H1 (cell line): ENCODE measurements around the gene CFAP97. TPM values are rescaled to one million over a fixed set of nuclear protein-coding genes. Genes with fewer than 3 reads are reported as not detected.

Experiments used
- CTCF ChIA-PET: fragments of 300-600 bp; sonication (Branson Sonifier 250); formaldehyde crosslinking; loops from one replicate; lab custom pipeline; 2021; ENCODE audit not compliant: partially characterized antibody; lab: Charles Lee
- POLR2A ChIA-PET: fragments of 300-600 bp; sonication (Branson Sonifier 250); formaldehyde crosslinking; loops from one replicate; lab custom pipeline; 2021; ENCODE audit warnings: inconsistent platforms; ENCODE audit not compliant: partially characterized antibody; lab: Charles Lee
- DNase-seq, 2 experiments: peaks; one replicate each; pipeline versions ENCODE4 v3.0.0 to v3.0.0-alpha.2; 2010 to 2022; ENCODE audit warnings: low spot score in 2 of 2, low read depth in 1 of 2, mixed read lengths in 1 of 2
- FAIRE-seq: peaks from 2 replicates; lab custom pipeline; 2011; peaks lifted over from hg19 to GRCh38; lab: Jason Lieb, UNC
- H2AFZ ChIP-seq: 2 replicates; pipeline ENCODE4 v1.8.1; 2012; ENCODE audit warnings: low read length, inconsistent platforms
- H2AK5ac ChIP-seq: 2 replicates; pipeline ENCODE4 v1.6.1; 2013; ENCODE audit warnings: low read depth, low read length
- H2BK120ac ChIP-seq: replicated peaks from 2 replicates; pipeline ENCODE3; 2013; ENCODE audit warnings: low read depth, low read length, inconsistent platforms
- H2BK12ac ChIP-seq: 2 replicates; pipeline ENCODE4 v1.6.1; 2013; ENCODE audit warnings: low read depth, low read length
- H2BK15ac ChIP-seq: 2 replicates; pipeline ENCODE4 v1.6.1; 2013; ENCODE audit warnings: low read length
- H2BK20ac ChIP-seq: 2 replicates; pipeline ENCODE4 v1.6.1; 2013; ENCODE audit warnings: low read length
- H2BK5ac ChIP-seq: 2 replicates; pipeline ENCODE4 v1.6.1; 2013; ENCODE audit warnings: low read depth, low read length
- H3K14ac ChIP-seq: 2 replicates; pipeline ENCODE4 v1.6.1; 2013; ENCODE audit warnings: inconsistent platforms; ENCODE audit not compliant: insufficient read length
- H3K18ac ChIP-seq: 2 replicates; pipeline ENCODE4 v1.6.1; 2013; ENCODE audit warnings: low read length; ENCODE audit errors: extremely low read depth
- H3K23ac ChIP-seq: 2 replicates; pipeline ENCODE4 v1.6.1; 2013; ENCODE audit warnings: inconsistent platforms; ENCODE audit not compliant: insufficient read length
- H3K23me2 ChIP-seq: 2 replicates; pipeline ENCODE4 v1.6.1; 2013; ENCODE audit warnings: low read depth, low read length
- H3K27ac ChIP-seq: 2 replicates; pipeline ENCODE4 v1.6.1; 2011; ENCODE audit warnings: low read depth, low read length, inconsistent platforms
- H3K27me3 ChIP-seq, 4 experiments: replicated peaks in 1 of 4; 1 replicate in 1 of 4; 2 replicates in 3 of 4; pipeline versions ENCODE4 v1.6.1 to v1.8.1; 2011 to 2013; ENCODE audit warnings: low read length in 3 of 4, mild to moderate bottlenecking in 3 of 4, inconsistent platforms in 2 of 4, mixed read lengths in 2 of 4, moderate library complexity in 1 of 4; ENCODE audit not compliant: control insufficient read depth in 3 of 4, insufficient read depth in 3 of 4; ENCODE audit errors: extremely low read depth in 1 of 4
- H3K36me3 ChIP-seq, 4 experiments: 2 replicates each; pipeline versions ENCODE4 v1.6.1 to v1.8.1; 2011 to 2013; ENCODE audit warnings: mild to moderate bottlenecking in 4 of 4, low read length in 3 of 4, moderate library complexity in 2 of 4, control low read depth in 1 of 4, inconsistent platforms in 1 of 4; ENCODE audit not compliant: insufficient read depth in 4 of 4, control insufficient read depth in 2 of 4
- H3K4ac ChIP-seq: replicated peaks from 2 replicates; pipeline ENCODE3; 2013; ENCODE audit warnings: low read length, low read depth, mixed read lengths, inconsistent platforms; ENCODE audit not compliant: insufficient read length
- H3K4me1 ChIP-seq, 4 experiments: replicated peaks in 1 of 4; 1 replicate in 1 of 4; 2 replicates in 3 of 4; pipeline versions ENCODE4 v1.6.1 to v1.8.1; 2011 to 2013; ENCODE audit warnings: low read length in 3 of 4, inconsistent platforms in 2 of 4, mixed read lengths in 1 of 4; ENCODE audit not compliant: insufficient read depth in 4 of 4, control insufficient read depth in 3 of 4
- H3K4me2 ChIP-seq, 2 experiments: 2 replicates each; pipeline versions ENCODE4 v1.6.1 to v1.8.1; 2011 to 2013; ENCODE audit warnings: low read depth in 2 of 2, low read length in 2 of 2, control low read depth in 1 of 2, inconsistent platforms in 1 of 2, mild to moderate bottlenecking in 1 of 2; ENCODE audit not compliant: insufficient read depth in 1 of 2
- H3K4me3 ChIP-seq, 4 experiments: fragments of 200-600, 300-600 bp in 1 of 4; sonication (generic), shearing (Covaris generic), sonication (Bioruptor Twin) in 1 of 4; 2 replicates each; pipeline versions ENCODE4 v1.5.1 to v1.8.1; 2011 to 2016; ENCODE audit warnings: low read length in 4 of 4, low read depth in 3 of 4, control low read depth in 2 of 4, inconsistent platforms in 2 of 4, mild to moderate bottlenecking in 2 of 4, mixed read lengths in 1 of 4, moderate library complexity in 1 of 4; ENCODE audit not compliant: insufficient read depth in 2 of 4; ENCODE audit errors: extremely low read depth in 1 of 4
- H3K56ac ChIP-seq: replicated peaks from 2 replicates; pipeline ENCODE3; 2013; ENCODE audit warnings: low read depth, mild to moderate bottlenecking, mixed read lengths, low read length, inconsistent platforms; ENCODE audit not compliant: insufficient read length
- H3K79me1 ChIP-seq: 2 replicates; pipeline ENCODE4 v1.6.1; 2013; ENCODE audit warnings: low read depth, low read length, control low read depth
- H3K79me2 ChIP-seq, 2 experiments: 2 replicates each; pipeline versions ENCODE4 v1.6.1 to v1.8.1; 2012 to 2013; ENCODE audit warnings: low read length in 2 of 2, mild to moderate bottlenecking in 2 of 2, inconsistent platforms in 1 of 2; ENCODE audit not compliant: insufficient read depth in 2 of 2, control insufficient read depth in 1 of 2
- H3K9ac ChIP-seq, 4 experiments: replicated peaks in 1 of 4; 1 replicate in 1 of 4; 2 replicates in 3 of 4; pipeline versions ENCODE4 v1.6.1 to v1.8.1; 2011 to 2013; ENCODE audit warnings: low read depth in 3 of 4, low read length in 3 of 4, control low read depth in 2 of 4, mild to moderate bottlenecking in 2 of 4, moderate library complexity in 2 of 4, inconsistent platforms in 1 of 4; ENCODE audit errors: extremely low read depth in 1 of 4
- H3K9me3 ChIP-seq, 2 experiments: 2 replicates each; pipeline versions ENCODE4 v1.6.1 to v1.8.1; 2012 to 2013; ENCODE audit warnings: mild to moderate bottlenecking in 2 of 2, moderate library complexity in 2 of 2, control low read depth in 1 of 2, inconsistent platforms in 1 of 2, low read depth in 1 of 2, low read length in 1 of 2, mixed read lengths in 1 of 2; ENCODE audit not compliant: insufficient read depth in 2 of 2
- H4K20me1 ChIP-seq, 2 experiments: replicated peaks in 1 of 2; 2 replicates each; pipeline versions ENCODE3 to v1.8.1; 2011 to 2013; ENCODE audit warnings: inconsistent platforms in 2 of 2, low read length in 2 of 2, mild to moderate bottlenecking in 1 of 2; ENCODE audit not compliant: insufficient read depth in 2 of 2, control insufficient read depth in 1 of 2
- H4K5ac ChIP-seq: 2 replicates; pipeline ENCODE4 v1.6.1; 2013; ENCODE audit warnings: low read length, low read depth, mixed read lengths, inconsistent platforms; ENCODE audit not compliant: insufficient read length
- H4K8ac ChIP-seq: 2 replicates; pipeline ENCODE4 v1.8.0; 2013; ENCODE audit warnings: mild to moderate bottlenecking, moderate library complexity, low read length, inconsistent platforms; ENCODE audit not compliant: insufficient read depth; ENCODE audit errors: extremely low read depth
- H4K91ac ChIP-seq: replicated peaks from 2 replicates; pipeline ENCODE3; 2013; ENCODE audit warnings: low read length, mixed read lengths, inconsistent platforms; ENCODE audit not compliant: insufficient read length
- BRCA1 ChIP-seq: IDR thresholded peaks from 2 replicates; pipeline ENCODE4 v1.6.1; 2012; ENCODE audit warnings: low read depth, low read length, improper control_type of control experiment
- CTBP2 ChIP-seq: IDR thresholded peaks from 2 replicates; pipeline ENCODE4 v1.7.0; 2011; ENCODE audit warnings: borderline replicate concordance, mild to moderate bottlenecking, moderate library complexity, mixed read lengths, low read length; ENCODE audit not compliant: insufficient read depth, insufficient read length
- MAFK ChIP-seq: IDR thresholded peaks from 2 replicates; pipeline ENCODE4 v1.6.1; 2012; ENCODE audit warnings: low read depth, mild to moderate bottlenecking, improper control_type of control experiment, low read length
- POLR2AphosphoS5 ChIP-seq: IDR thresholded peaks from 2 replicates; pipeline ENCODE4 v1.6.1; 2011; ENCODE audit warnings: low read depth, low read length
- POU5F1 ChIP-seq: IDR thresholded peaks from 2 replicates; pipeline ENCODE4 v1.6.1; 2011; ENCODE audit warnings: low read depth, mild to moderate bottlenecking, low read length, moderate library complexity
- RBBP5 ChIP-seq: IDR thresholded peaks from 2 replicates; pipeline ENCODE4 v1.7.1; 2012; ENCODE audit warnings: low read depth, mild to moderate bottlenecking, inconsistent platforms, low read length, moderate library complexity, borderline replicate concordance
- RXRA ChIP-seq: IDR thresholded peaks from 2 replicates; pipeline ENCODE4 v1.6.1; 2011; ENCODE audit warnings: low read depth, mild to moderate bottlenecking, low read length, moderate library complexity; ENCODE audit not compliant: insufficient read depth
- SAP30 ChIP-seq: fragments of 300-600 bp; sonication (generic); IDR thresholded peaks from 2 replicates; pipeline ENCODE4 v1.7.1; 2012; ENCODE audit warnings: low read length, moderate library complexity, mild to moderate bottlenecking, inconsistent platforms; ENCODE audit not compliant: insufficient read depth, insufficient replicate concordance
- whole genome bisulfite sequencing, 2 experiments: shearing (Covaris generic) in 1 of 2; methylation state at CpG; one replicate each; pipeline versions ENCODE4 v1.1.6 to v1.1.7; 2013 to 2015; ENCODE audit warnings: low lambda C conversion rate in 2 of 2, mixed read lengths in 2 of 2, inconsistent platforms in 1 of 2, low coverage in 1 of 2, missing lambda C conversion rate in 1 of 2; ENCODE audit not compliant: insufficient replicate concordance in 2 of 2, insufficient coverage in 1 of 2, insufficient read length in 1 of 2; ENCODE audit errors: extremely low coverage in 1 of 2, missing lambda C conversion rate in 1 of 2; 5-methylcytosine and 5-hydroxymethylcytosine counted together
- polyA plus RNA-seq, 7 experiments: library from polyadenylated mRNA; depleted of rRNA in 3 of 7; stranded (reverse) in 5 of 7; unstranded in 2 of 7; fragments of >200 nt in 5 of 7; fragments of 200-250 nt in 2 of 7; gene quantifications; 1 replicate in 5 of 7; 2 replicates in 1 of 7; 4 replicates in 1 of 7; pipeline versions ENCODE4 v1.2.1 to v1.2.3, GENCODE V29; 2011 to 2013; ENCODE audit warnings: missing spikeins in 2 of 7, mixed read lengths in 2 of 7
- total RNA-seq: library from RNA; stranded (reverse); fragmentation: NEBNext Ultra II Directional; extraction: Animal tissue kit (Norgen Biotek cat#: 25700); gene quantifications from 2 replicates; pipeline ENCODE4 v1.2.1, GENCODE V29; 2021

CFAP97 gene
- total and polyA plus RNA-seq, 2 of the 8 experiments (the other 6 are each of a cell fraction or from before 2014, with no cell fraction given): 9.2 to 40.4 TPM

DNA sequence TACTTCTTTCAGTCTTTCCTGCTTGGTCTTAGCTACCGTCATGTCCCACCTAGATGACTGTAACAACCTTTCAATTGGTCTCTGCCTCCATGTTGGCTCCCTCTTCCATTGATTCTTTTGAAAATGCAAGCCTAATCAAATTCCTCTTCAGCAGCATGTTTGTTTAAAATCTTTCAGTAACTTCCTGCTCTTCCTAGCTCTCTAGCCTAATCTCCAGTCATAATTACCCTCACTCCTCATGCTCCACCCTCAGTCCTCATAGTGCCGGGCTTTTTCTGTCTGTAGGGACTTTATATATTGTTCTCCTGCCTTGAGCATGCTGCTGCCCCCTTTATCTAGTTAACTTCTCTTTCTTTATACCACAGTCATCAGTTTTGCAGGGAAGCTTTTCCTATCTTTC, 17.7 kb upstream of the CFAP97 start:
- H3K56ac ChIP-seq: no peak overlapping the region
- H3K23me2 ChIP-seq: no peaks in the 10 kb centered on the region
- no peak for TF ChIP-seq POLR2AphosphoS5
- no peak for TF ChIP-seq RXRA
- TF ChIP-seq SAP30: no peak
- TF ChIP-seq POU5F1: no peak
- TF ChIP-seq BRCA1: no peak
- no peak for TF ChIP-seq MAFK
- TF ChIP-seq RBBP5: no peak
- TF ChIP-seq CTBP2: no peak
- TF ChIP-seq, all 59 proteins: peak for 0
- DNase-seq (no peak), FAIRE-seq (no peak)
- no peak overlapping the region for H2AK5ac ChIP-seq
- POLR2A ChIA-PET: no interaction called here
- H2BK15ac ChIP-seq: no peak overlapping the region
- no peak overlapping the region for H2BK12ac ChIP-seq
- CTCF ChIA-PET: interaction anchor here (0.7 kb wide), 1 partner anchor 9 kb away, joined by 3 read pairs; no protein-coding TSS in a partner anchor
- H3K27me3 ChIP-seq: no peaks in the 10 kb centered on the region
- H3K9ac ChIP-seq: no peak overlapping the region
- H3K9me3 ChIP-seq: no peaks in the 10 kb centered on the region
- H2BK20ac ChIP-seq: no peak overlapping the region
- peaks cover 3 to 44% of the 10 kb centered on the region in 2 experiments; a peak in 3 of 4 replicates for H3K79me2 ChIP-seq
- H3K79me1 ChIP-seq: peaks cover 3% of the 10 kb centered on the region
- H2BK5ac ChIP-seq: no peak overlapping the region
- no peak overlapping the region for H3K4me2 ChIP-seq
- no peak overlapping the region for H2BK120ac ChIP-seq
- H3K36me3 ChIP-seq: no peaks in the 10 kb centered on the region
- no peak overlapping the region; the same call in 1 of the 2 replicates for H3K18ac ChIP-seq
- H4K20me1 ChIP-seq: peaks cover 2 to 7% of the 10 kb centered on the region in 2 experiments
- H3K27ac ChIP-seq: no peak overlapping the region
- H4K91ac ChIP-seq: no peak overlapping the region
- no peak overlapping the region for H3K23ac ChIP-seq
- H3K4me1 ChIP-seq: peaks cover 0 to 5% (median 4%) of the 10 kb centered on the region in 4 experiments; a peak in 4 of 7 replicates
- no peak overlapping the region for H4K5ac ChIP-seq
- no peak overlapping the region for H4K8ac ChIP-seq
- H3K4ac ChIP-seq: no peak overlapping the region
- H2AFZ ChIP-seq: no peak overlapping the region
- H3K14ac ChIP-seq: no peak overlapping the region
- WGBS, 2 experiments: 93% methylated on average over 2 of the region's 2 CpGs; no CpG with 5 or more reads in 1 of the 2 experiments
- no peak overlapping the region for H3K4me3 ChIP-seq
